B cell (primary cell): ENCODE measurements around the gene EYS. TPM values are rescaled to one million over a fixed set of nuclear protein-coding genes. Genes with fewer than 3 reads are reported as not detected.

Experiments
- ATAC-seq: fragments of 200-7000 bp; cut with Tn5 transposase; one replicate; pipeline ENCODE4 v1.10.0; 2021; ENCODE audit warnings: low read depth, mild to moderate bottlenecking, moderate number of reproducible peaks, moderate library complexity
- CTCF ChIA-PET: fragments of 350-600 bp; sonication (Branson Sonifier 250); formaldehyde crosslinking; loops from one replicate; lab custom pipeline; 2021; ENCODE audit warnings: antibody characterized with exemption, inconsistent platforms; lab: Charles Lee
- POLR2A ChIA-PET: fragments of 350-600 bp; sonication (Branson Sonifier 250); formaldehyde crosslinking; loops from one replicate; lab custom pipeline; 2021; ENCODE audit warnings: antibody characterized with exemption; lab: Charles Lee
- DNase-seq: peaks from one replicate; pipeline ENCODE4 v3.0.0; 2013
- H2AFZ ChIP-seq: 2 replicates; pipeline ENCODE4 v1.6.1; 2012; ENCODE audit warnings: mild to moderate bottlenecking, low read depth, low read length; ENCODE audit not compliant: insufficient read depth, poor library complexity, severe bottlenecking
- H3K27ac ChIP-seq, 2 donors: 1 replicate in 1 of 2; 2 replicates in 1 of 2; pipeline ENCODE4 v1.5.1; 2012 to 2013; ENCODE audit warnings: low read length in 2 of 2, mild to moderate bottlenecking in 2 of 2, moderate library complexity in 1 of 2
- H3K27me3 ChIP-seq, 4 experiments: fragments of 200-600 bp in 1 of 4; sonication (generic) in 1 of 4; replicated peaks in 1 of 4; 1 replicate in 2 of 4; 2 replicates in 2 of 4; pipeline versions ENCODE4 v1.6.1 to v1.7.0; 2013 to 2016; ENCODE audit warnings: low read length in 3 of 4, mild to moderate bottlenecking in 2 of 4, mixed read lengths in 1 of 4, moderate library complexity in 1 of 4; ENCODE audit not compliant: insufficient read depth in 4 of 4, control insufficient read depth in 3 of 4; ENCODE audit errors: control extremely low read depth in 1 of 4
- H3K36me3 ChIP-seq, 2 experiments: replicated peaks in 1 of 2; 1 replicate in 1 of 2; 2 replicates in 1 of 2; pipeline versions ENCODE4 v1.6.1 to v1.7.1; 2013; ENCODE audit warnings: low read length in 1 of 2; ENCODE audit not compliant: insufficient read depth in 2 of 2, control insufficient read depth in 1 of 2; ENCODE audit errors: control extremely low read depth in 1 of 2, extremely low read depth in 1 of 2
- H3K4me1 ChIP-seq, 2 donors: fragments of 200-600 bp in 1 of 2; sonication (generic) in 1 of 2; 1 replicate in 1 of 2; 2 replicates in 1 of 2; pipeline versions ENCODE4 v1.5.1 to v1.6.1; 2013 to 2017; ENCODE audit warnings: low read length in 2 of 2; ENCODE audit not compliant: control insufficient read depth in 2 of 2, insufficient read depth in 2 of 2
- H3K4me2 ChIP-seq: replicated peaks from 2 replicates; pipeline ENCODE3; 2012; ENCODE audit warnings: mild to moderate bottlenecking, low read depth, low read length; ENCODE audit not compliant: poor library complexity, severe bottlenecking
- H3K4me3 ChIP-seq, 5 experiments: fragments of 200-600 bp in 1 of 5; sonication (generic) in 1 of 5; 1 replicate in 3 of 5; 2 replicates in 2 of 5; pipeline versions ENCODE4 v1.5.1 to v1.7.0; 2011 to 2016; ENCODE audit warnings: low read length in 4 of 5, mild to moderate bottlenecking in 4 of 5, low read depth in 2 of 5, control low read depth in 1 of 5, moderate library complexity in 1 of 5; ENCODE audit not compliant: insufficient read depth in 1 of 5; ENCODE audit errors: control extremely low read depth in 1 of 5, extremely low read depth in 1 of 5
- H3K79me2 ChIP-seq: fragments of 200-600 bp; sonication (generic); one replicate; pipeline ENCODE4 v1.6.0; 2016; ENCODE audit warnings: low read length; ENCODE audit not compliant: control insufficient read depth, insufficient read depth
- H3K9ac ChIP-seq: fragments of 200-600 bp; sonication (generic); 2 replicates; pipeline ENCODE4 v1.6.1; 2017; ENCODE audit warnings: mild to moderate bottlenecking, low read length, moderate library complexity
- H3K9me3 ChIP-seq, 3 donors: one replicate each; pipeline versions ENCODE4 v1.6.1 to v1.7.1; 2013; ENCODE audit warnings: low read length in 2 of 3; ENCODE audit not compliant: control insufficient read depth in 2 of 3, insufficient read depth in 1 of 3; ENCODE audit errors: control extremely low read depth in 1 of 3
- H4K20me1 ChIP-seq: 2 replicates; pipeline ENCODE4 v1.6.0; 2012; ENCODE audit warnings: mild to moderate bottlenecking, low read length; ENCODE audit not compliant: insufficient read depth, control insufficient read depth, poor library complexity, severe bottlenecking
- H3K27ac Mint-ChIP-seq: one replicate; pipeline ENCODE4 v1.8.0; 2021; ENCODE audit warnings: mixed read lengths
- H3K27me3 Mint-ChIP-seq: one replicate; pipeline ENCODE4 v1.8.0; 2021; ENCODE audit warnings: mixed read lengths
- H3K4me1 Mint-ChIP-seq: one replicate; pipeline ENCODE4 v1.8.0; 2021; ENCODE audit warnings: mixed read lengths
- H3K4me3 Mint-ChIP-seq: one replicate; pipeline ENCODE4 v1.8.0; 2021; ENCODE audit warnings: mixed read lengths
- H3K9me3 Mint-ChIP-seq: one replicate; pipeline ENCODE4 v1.8.0; 2022; ENCODE audit warnings: mixed read lengths; ENCODE audit not compliant: insufficient read depth
- CTCF ChIP-seq: fragments of 200-600 bp; IDR thresholded peaks from one replicate; pipeline ENCODE4 v1.8.0; 2022; ENCODE audit warnings: antibody characterized with exemption, mild to moderate bottlenecking
- EZH2 ChIP-seq: IDR thresholded peaks from 2 replicates; pipeline ENCODE4 v1.6.1; 2012; ENCODE audit warnings: borderline replicate concordance, low read depth, mild to moderate bottlenecking, moderate library complexity, low read length; ENCODE audit not compliant: insufficient read depth, poor library complexity, severe bottlenecking
- WGBS: methylation state at CpG from one replicate; pipeline ENCODE4 v1.1.5; 2013; ENCODE audit warnings: missing lambda C conversion rate; ENCODE audit not compliant: insufficient coverage; 5-methylcytosine and 5-hydroxymethylcytosine counted together
- intact Hi-C: fragments of 100-400 bp; cut with micrococcal nuclease; formaldehyde crosslinking; loops from one replicate; pipeline ENCODE4 v1.10.0; 2022
- polyA plus RNA-seq: library from polyadenylated mRNA; depleted of rRNA; stranded (reverse); fragments of >200 nt; gene quantifications from 2 replicates; pipeline ENCODE4 v1.2.3, GENCODE V29; 2012
- total RNA-seq, 2 donors: library from RNA; stranded (reverse); fragments of 120-200 nt in 1 of 2; gene quantifications; 1 replicate in 1 of 2; 2 replicates in 1 of 2; pipeline versions ENCODE4 v1.2.3 to v1.2.4, GENCODE V29; 2013 to 2022

EYS gene
- total and polyA plus RNA-seq, 2 donors (not counting 1 experiment from before 2014, with no cell fraction given) = not detected

GRCh38 chr6:63910863-63911551 is 1796.0 kb downstream of the EYS start:
- Histone ChIP-seq H3K9me3 (no peaks in the 10 kb centered on the region), H3K27ac (no peak overlapping the region), H3K79me2 (no peaks in the 10 kb centered on the region), H3K36me3 (no peaks in the 10 kb centered on the region), H3K4me1 (no peaks in the 10 kb centered on the region), H4K20me1 (no peaks in the 10 kb centered on the region), H3K4me2 (no peak overlapping the region), H3K9ac (no peak overlapping the region), H3K4me3 (no peak overlapping the region), H2AFZ (no peak overlapping the region), H3K27me3 (no peaks in the 10 kb centered on the region)
- Mint-ChIP-seq H3K27me3 (no peaks in the 10 kb centered on the region), H3K4me1 (no peaks in the 10 kb centered on the region), H3K9me3 (no peaks in the 10 kb centered on the region), H3K27ac (no peak overlapping the region), H3K4me3 (no peak overlapping the region)
- no peak for ATAC-seq
- no peak for DNase-seq
- TF ChIP-seq CTCF = no peak
- TF ChIP-seq EZH2 = no peak
- CTCF ChIA-PET = no interaction called here
- WGBS = no CpG with 5 or more reads among the region's 2 CpGs
- intact Hi-C loops = no loop called here
- POLR2A ChIA-PET = no interaction called here

GRCh38 chr6:63904650-63905248 is 1802.3 kb downstream of the EYS start:
- Histone ChIP-seq H2AFZ (peak overlapping the region; percentile 17), H3K27me3 (no peaks in the 10 kb centered on the region), H3K27ac (no peak overlapping the region), H3K4me2 (no peak overlapping the region), H3K9ac (no peak overlapping the region), H3K36me3 (no peaks in the 10 kb centered on the region), H4K20me1 (no peaks in the 10 kb centered on the region), H3K79me2 (no peaks in the 10 kb centered on the region), H3K4me1 (no peaks in the 10 kb centered on the region), H3K4me3 (no peak overlapping the region), H3K9me3 (no peaks in the 10 kb centered on the region)
- no peaks in the 10 kb centered on the region for H3K27me3 Mint-ChIP-seq
- POLR2A ChIA-PET = no interaction called here
- CTCF ChIA-PET = no interaction called here
- H3K27ac Mint-ChIP-seq = no peak overlapping the region
- no peak overlapping the region for H3K4me3 Mint-ChIP-seq
- H3K4me1 Mint-ChIP-seq = peaks cover 2% of the 10 kb centered on the region
- DNase-seq = no peak
- intact Hi-C loops = no loop called here
- no peak for TF ChIP-seq CTCF
- ATAC-seq = no peak
- no peaks in the 10 kb centered on the region for H3K9me3 Mint-ChIP-seq
- 100% methylated on average over 1 of the region's 4 CpGs for WGBS
